RWPE1 (cell line): ENCODE data around the gene ANO4.

ENCODE experiments used
- CTCF ChIA-PET: fragments of 350-600 bp; sonication (Branson Sonifier 250); formaldehyde crosslinking; extraction: SDS; loops from one replicate; lab custom pipeline; 2021; lab: Yijun Ruan, JAX
- POLR2A ChIA-PET: fragments of 400-600 bp; formaldehyde crosslinking; extraction: SDS; loops from one replicate; lab custom pipeline; 2020; ENCODE audit warnings: antibody characterized with exemption; ENCODE audit not compliant: low non-redundant PET; lab: Yijun Ruan, JAX
- DNase-seq: peaks from one replicate; pipeline ENCODE4 v3.0.0; 2012; ENCODE audit warnings: low spot score
- H3K27ac ChIP-seq: fragments of 450-650 bp; 2 replicates; pipeline ENCODE4 v1.5.1; 2017
- TF ChIP-seq, protein P1 (sequence below): fragments of 450-650 bp; conservative IDR thresholded peaks from 2 replicates; pipeline ENCODE4 v1.5.1; 2017; ENCODE audit warnings: low read depth, mild to moderate bottlenecking

ANO4 gene

DNA sequence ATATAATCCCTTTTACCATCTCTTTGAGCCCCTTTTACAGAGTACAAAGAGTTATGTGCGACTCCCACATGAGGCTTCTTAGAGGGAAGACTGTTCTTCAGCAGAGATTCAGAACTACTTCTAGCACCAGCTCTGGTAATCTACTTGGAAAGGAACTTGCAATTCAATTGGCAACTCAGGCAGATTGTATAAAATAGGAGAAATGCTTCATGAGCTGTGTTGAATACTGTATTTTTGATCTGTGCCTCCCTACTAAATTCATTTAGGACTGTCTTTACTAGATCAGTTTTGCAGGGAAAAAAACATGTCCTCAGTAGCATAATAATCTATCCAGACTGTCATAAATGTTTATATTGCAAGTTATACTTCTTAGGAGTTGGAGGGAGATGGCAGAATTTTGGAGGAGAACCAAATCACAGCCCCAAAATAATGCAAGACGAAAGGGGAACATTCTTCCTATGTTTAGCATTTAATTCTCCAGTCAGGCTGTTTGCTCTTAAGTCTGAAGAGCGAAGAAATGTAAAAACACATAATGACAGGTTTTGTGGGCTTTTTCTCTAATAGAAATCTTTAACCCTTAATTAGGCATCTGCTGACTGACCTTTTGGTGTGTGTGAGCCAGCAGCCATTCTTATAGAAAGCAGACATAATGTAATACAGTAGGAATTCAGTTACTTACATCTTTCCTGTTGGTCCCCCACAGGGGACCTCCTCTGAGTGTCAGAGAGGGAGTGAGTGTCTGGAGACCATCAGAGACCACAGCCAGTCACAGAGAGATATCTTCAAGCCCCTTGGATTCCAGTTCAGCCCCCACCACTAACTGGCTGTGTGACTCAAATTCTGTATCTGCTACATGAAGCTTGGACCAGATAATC is 3.9 kb downstream of the ANO4 start:
- no peak for DNase-seq
- CTCF ChIA-PET = interaction anchor here (0.5 kb wide), 1 partner anchor 323 kb away, joined by 4 read pairs; no protein-coding TSS in a partner anchor
- TF ChIP-seq, protein P1, sequence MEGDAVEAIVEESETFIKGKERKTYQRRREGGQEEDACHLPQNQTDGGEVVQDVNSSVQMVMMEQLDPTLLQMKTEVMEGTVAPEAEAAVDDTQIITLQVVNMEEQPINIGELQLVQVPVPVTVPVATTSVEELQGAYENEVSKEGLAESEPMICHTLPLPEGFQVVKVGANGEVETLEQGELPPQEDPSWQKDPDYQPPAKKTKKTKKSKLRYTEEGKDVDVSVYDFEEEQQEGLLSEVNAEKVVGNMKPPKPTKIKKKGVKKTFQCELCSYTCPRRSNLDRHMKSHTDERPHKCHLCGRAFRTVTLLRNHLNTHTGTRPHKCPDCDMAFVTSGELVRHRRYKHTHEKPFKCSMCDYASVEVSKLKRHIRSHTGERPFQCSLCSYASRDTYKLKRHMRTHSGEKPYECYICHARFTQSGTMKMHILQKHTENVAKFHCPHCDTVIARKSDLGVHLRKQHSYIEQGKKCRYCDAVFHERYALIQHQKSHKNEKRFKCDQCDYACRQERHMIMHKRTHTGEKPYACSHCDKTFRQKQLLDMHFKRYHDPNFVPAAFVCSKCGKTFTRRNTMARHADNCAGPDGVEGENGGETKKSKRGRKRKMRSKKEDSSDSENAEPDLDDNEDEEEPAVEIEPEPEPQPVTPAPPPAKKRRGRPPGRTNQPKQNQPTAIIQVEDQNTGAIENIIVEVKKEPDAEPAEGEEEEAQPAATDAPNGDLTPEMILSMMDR = no peak
- H3K27ac ChIP-seq = no peak overlapping the region
- POLR2A ChIA-PET = no interaction called here

DNA sequence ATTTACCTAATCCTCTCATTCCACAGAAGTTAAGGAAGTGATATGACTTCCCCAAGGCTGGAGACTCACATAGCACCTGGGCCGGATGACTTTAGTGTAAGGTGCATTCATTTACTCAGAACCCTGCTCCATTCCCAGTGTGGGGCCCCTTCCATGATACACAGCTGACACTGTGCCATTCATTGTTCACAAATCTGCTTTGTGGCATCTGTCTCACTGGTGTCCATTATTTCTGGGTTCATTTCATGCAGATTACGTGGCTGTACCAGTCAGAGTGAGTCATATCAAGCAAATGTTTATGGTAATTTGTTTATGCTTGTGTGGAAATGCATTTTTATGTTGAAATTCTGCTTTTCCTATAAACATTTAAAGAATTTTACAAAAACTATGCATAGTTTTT is 5.2 kb downstream of the ANO4 start:
- ChIA-PET CTCF (no interaction called here), POLR2A (no interaction called here)
- peak; percentile 27 for DNase-seq
- H3K27ac ChIP-seq = no peak overlapping the region
- TF ChIP-seq, protein P1 = no peak

DNA sequence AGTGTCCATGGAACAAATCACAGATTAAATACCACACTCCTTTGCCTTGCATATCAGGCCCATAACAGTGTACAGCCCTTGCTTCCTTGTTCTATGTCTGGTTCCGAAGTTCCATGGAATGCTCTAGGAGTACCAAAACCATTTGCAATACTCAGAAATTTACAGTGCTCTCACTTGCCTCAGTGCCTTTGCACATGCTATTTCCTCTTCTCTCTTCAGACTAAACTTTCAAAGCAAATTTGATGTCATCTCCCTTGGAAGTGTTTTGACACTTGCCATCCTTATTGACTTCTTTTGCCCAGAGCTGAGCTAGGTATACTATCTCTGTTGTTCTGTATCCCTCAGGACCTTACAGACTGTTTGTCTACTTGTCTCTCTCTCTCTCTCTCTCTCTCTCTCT is 6.1 kb downstream of the ANO4 start:
- no peak overlapping the region for H3K27ac ChIP-seq
- no peak for DNase-seq
- POLR2A ChIA-PET = no interaction called here
- TF ChIP-seq, protein P1 = no peak
- CTCF ChIA-PET = interaction anchor here (0.7 kb wide), 1 partner anchor 240 kb away, joined by 4 read pairs; no protein-coding TSS in a partner anchor

DNA sequence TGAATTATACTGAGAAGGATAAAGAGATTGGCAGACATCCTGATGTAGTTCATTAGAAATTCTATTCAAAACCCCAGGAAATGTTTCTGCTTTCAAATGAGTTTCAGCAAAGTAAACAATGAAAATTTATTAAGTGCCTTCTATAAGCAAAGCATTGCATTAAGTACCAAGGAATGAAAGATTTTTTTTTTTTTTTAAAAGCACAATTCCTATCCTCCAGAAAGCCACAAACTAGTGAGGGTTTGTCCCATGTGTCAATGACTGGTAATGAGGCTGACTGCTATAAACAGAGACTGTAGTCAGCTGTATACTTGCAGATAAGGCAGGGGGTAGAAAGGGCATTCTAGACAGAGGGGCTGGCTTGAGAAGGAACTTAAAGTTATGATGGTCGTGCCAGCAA is 6.7 kb downstream of the ANO4 start:
- DNase-seq = no peak
- no peak overlapping the region for H3K27ac ChIP-seq
- POLR2A ChIA-PET = no interaction called here
- TF ChIP-seq, protein P1 = no peak
- CTCF ChIA-PET = interaction anchor here (0.7 kb wide), 1 partner anchor 241 kb away, joined by 4 read pairs; no protein-coding TSS in a partner anchor

DNA sequence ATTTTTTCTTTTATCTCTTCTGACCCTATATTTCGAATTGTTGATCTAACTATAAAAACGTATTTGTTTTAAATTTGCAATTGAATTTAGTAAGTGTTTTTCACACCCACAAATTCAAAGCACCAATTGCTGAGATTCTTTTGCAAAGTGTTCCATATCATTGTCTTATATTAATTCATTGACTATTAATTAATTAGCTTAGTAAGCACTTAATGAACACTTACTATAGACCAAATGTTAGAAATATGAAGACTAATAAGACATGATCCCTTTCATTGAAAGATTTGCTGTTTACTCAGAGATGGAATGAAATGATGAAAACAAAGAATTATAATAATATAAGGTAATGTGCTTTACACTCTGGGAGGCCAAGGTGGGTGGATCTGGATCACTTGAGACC is 14.2 kb downstream of the ANO4 start:
- TF ChIP-seq, protein P1 = no peak
- H3K27ac ChIP-seq = no peak overlapping the region
- ChIA-PET POLR2A (no interaction called here), CTCF (interaction anchor here (0.7 kb wide), 1 partner anchor 1058 kb away, joined by 5 read pairs; no protein-coding TSS in a partner anchor)
- DNase-seq = no peak

DNA sequence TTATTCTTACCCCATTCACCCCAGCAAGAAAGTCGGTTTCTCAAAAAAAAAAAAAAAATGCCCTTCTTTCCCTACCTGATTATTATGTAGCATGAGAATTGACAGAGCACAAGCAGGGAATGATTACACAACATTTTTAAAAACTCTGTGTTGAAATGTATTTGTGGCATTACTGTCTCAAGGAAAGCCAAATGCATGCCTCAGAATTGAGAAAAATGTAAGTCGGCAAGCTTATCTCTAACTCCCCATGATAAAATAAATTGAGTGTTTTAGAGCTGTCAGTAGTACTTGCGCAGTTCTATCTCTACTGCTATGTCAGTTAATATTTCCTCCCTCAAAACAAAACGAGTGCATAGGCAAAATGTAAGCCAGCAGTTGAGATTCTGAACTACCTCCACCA is 25.7 kb downstream of the ANO4 start:
- no peak for DNase-seq
- H3K27ac ChIP-seq = no peak overlapping the region
- POLR2A ChIA-PET = no interaction called here
- CTCF ChIA-PET = no interaction called here
- TF ChIP-seq, protein P1 = no peak
